ENCODE measurements around the gene STX18.

STX18 gene

GRCh38 chr4:4374388-4375098 is 167.3 kb downstream of the STX18 start:
- DNase-seq, result no peak
